ENCODE results near the gene CEP63. TPM values are rescaled to one million over a fixed set of nuclear protein-coding genes. Genes with fewer than 3 reads are reported as not detected.

CEP63 gene
- polyA plus RNA-seq, 1 experiment = 16.3 TPM

DNA sequence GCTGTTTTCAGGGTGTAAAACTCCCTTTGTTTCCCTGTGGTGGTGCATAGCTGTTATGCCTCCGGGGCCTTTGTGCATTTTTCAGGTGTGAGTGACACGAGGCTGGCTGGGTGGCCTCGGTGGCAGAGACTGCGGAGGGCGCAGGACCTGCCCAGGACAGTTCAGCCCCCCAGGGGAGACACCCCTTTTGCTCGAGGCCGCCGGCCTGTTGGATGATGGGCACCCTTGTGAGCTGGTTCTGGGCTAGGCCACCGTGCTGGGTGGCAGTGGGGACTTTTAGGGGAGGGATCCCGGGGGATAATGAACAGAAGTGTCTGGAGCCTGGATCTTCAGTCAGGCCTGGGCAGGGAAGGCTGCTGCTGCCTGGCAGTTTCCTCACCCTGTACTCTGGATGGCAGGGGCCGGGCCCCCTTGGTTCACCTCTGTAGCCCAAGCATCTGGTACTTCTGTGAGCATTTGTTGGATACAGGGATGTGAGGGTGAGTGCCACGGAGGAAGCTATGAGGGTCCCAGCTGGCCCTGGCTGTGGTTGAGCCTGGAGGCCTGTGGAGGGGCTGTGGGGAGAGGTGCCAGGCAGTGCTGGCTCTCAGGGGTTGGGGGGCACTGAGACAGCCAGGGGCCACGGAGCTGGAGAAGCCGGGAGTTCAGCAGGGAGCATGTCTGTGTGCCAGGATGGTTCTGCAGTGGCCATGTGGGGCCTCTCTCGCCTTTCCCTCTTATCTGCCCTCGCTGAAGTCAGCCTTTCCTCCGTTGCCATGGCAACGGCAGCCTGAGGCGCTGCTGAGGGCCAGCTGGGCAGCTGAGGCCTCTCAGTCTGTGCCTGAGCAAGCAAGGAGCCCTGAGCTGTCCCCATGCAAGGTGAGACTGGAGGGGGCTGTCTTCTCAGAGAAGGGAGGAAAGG lies 115.9 kb downstream of the CEP63 start:
- ChIA-PET CTCF (interaction anchor here (0.6 to 7.8 kb wide), 26 partner anchors 10 to 1293 kb away, joined by 3 to 131 read pairs (median 5); partner anchors contain the start of genes EPHB1 and KY), POLR2A (interaction anchor here (0.8 kb wide), 1 partner anchor 14 kb away, joined by 3 read pairs; no protein-coding TSS in a partner anchor)
- TF ChIP-seq, protein P1, sequence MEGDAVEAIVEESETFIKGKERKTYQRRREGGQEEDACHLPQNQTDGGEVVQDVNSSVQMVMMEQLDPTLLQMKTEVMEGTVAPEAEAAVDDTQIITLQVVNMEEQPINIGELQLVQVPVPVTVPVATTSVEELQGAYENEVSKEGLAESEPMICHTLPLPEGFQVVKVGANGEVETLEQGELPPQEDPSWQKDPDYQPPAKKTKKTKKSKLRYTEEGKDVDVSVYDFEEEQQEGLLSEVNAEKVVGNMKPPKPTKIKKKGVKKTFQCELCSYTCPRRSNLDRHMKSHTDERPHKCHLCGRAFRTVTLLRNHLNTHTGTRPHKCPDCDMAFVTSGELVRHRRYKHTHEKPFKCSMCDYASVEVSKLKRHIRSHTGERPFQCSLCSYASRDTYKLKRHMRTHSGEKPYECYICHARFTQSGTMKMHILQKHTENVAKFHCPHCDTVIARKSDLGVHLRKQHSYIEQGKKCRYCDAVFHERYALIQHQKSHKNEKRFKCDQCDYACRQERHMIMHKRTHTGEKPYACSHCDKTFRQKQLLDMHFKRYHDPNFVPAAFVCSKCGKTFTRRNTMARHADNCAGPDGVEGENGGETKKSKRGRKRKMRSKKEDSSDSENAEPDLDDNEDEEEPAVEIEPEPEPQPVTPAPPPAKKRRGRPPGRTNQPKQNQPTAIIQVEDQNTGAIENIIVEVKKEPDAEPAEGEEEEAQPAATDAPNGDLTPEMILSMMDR (IDR thresholded peaks at IDR 0.05; ENCODE audit: low read depth, low read length) = no peak
- Histone ChIP-seq H3K27ac (ENCODE audit: low read depth, low read length) (no peak overlapping the region), H3K27me3 (ENCODE audit: control insufficient read depth, insufficient read depth, low read length) (peaks cover 13% of the 10 kb centered on the region), H3K9me3 (ENCODE audit: control insufficient read depth, insufficient read depth, low read length) (no peaks in the 10 kb centered on the region), H3K4me3 (ENCODE audit: low read depth, low read length) (no peak overlapping the region)
- DNase-seq (ENCODE audit: low read depth, low spot score) = peak; percentile 32

DNA sequence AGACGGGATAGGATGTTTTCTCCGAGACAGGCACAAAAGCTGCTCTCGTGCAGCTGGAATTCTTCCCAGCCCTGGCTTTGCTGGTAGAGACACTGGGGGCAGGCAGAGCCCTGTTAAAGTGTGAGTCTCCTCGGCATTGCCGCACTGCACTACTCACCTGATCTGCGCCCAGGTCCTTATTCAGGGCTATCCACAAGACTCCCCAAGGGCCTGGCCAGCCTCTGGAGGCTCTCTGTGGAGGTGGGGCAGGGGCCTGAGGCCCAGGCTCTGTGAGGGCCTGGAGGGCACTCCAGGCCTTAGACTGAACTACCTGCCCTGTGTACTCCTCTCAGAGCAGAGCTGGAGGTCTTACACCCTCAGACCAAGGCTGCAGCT lies 116.6 kb downstream of the CEP63 start:
- H3K9me3 ChIP-seq (ENCODE audit: control insufficient read depth, insufficient read depth, low read length) = no peaks in the 10 kb centered on the region
- POLR2A ChIA-PET = interaction anchor here (0.8 kb wide), 1 partner anchor 13 kb away, joined by 3 read pairs; no protein-coding TSS in a partner anchor
- no peak overlapping the region for H3K4me3 ChIP-seq (ENCODE audit: low read depth, low read length)
- DNase-seq (ENCODE audit: low read depth, low spot score) = no peak
- no peak overlapping the region for H3K27ac ChIP-seq (ENCODE audit: low read depth, low read length)
- peaks cover 11% of the 10 kb centered on the region for H3K27me3 ChIP-seq (ENCODE audit: control insufficient read depth, insufficient read depth, low read length)
- TF ChIP-seq, protein P1 (IDR thresholded peaks at IDR 0.05; ENCODE audit: low read depth, low read length) = no peak
- CTCF ChIA-PET = interaction anchor here (0.6 to 7.8 kb wide), 10 partner anchors 9 to 845 kb away, joined by 3 to 131 read pairs (median 16); partner anchors contain the start of gene EPHB1

DNA sequence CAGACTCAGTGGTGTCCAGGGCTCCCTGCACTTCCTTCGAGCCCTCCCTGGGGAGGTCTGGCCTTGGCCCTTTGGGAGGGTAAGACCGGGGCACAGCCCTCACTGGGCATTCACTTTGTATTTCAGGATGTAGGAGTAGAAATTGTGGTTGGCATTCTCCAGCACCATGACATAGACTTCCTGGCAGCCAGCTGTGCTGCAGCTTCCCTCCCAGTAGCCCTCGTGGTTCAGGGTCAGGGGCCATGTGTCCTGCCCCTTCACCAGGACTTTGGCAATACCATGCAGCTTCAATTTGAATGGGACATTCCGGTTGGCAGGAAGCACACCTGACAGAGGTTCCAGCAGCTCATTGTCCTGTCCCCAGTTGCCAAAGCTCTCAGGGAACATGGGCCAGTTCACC lies 117.6 kb downstream of the CEP63 start:
- CTCF ChIA-PET = interaction anchor here (0.6 to 7.8 kb wide), 5 partner anchors 12 to 152 kb away, joined by 3 to 131 read pairs (median 38); no protein-coding TSS in a partner anchor
- Histone ChIP-seq H3K27me3 (ENCODE audit: control insufficient read depth, insufficient read depth, low read length) (peaks cover 13% of the 10 kb centered on the region), H3K9me3 (ENCODE audit: control insufficient read depth, insufficient read depth, low read length) (no peaks in the 10 kb centered on the region), H3K4me3 (ENCODE audit: low read depth, low read length) (no peak overlapping the region), H3K27ac (ENCODE audit: low read depth, low read length) (no peak overlapping the region)
- TF ChIP-seq, protein P1 (IDR thresholded peaks at IDR 0.05; ENCODE audit: low read depth, low read length) = no peak
- no peak for DNase-seq (ENCODE audit: low read depth, low spot score)
- POLR2A ChIA-PET = no interaction called here

DNA sequence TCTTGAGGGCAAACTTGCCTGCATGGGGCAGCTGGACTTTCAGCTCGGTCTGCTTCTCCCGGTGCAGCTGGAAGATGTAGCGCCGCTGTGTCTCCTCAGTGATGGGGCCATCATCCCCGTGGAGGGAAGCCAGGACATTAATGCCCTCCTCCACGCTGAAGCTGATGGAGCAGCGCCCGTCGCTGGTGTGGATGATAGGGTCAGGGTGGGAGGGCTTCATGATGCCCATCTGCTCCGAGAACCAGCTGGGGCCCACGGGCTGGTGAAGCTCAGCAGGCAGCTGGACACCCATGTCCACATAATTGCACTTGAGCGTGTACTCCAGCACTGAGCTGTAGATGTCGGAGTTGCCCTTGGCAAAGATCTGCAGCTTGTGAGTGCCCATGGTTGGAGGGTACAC lies 118.1 kb downstream of the CEP63 start:
- POLR2A ChIA-PET = no interaction called here
- Histone ChIP-seq H3K27ac (ENCODE audit: low read depth, low read length) (no peak overlapping the region), H3K9me3 (ENCODE audit: control insufficient read depth, insufficient read depth, low read length) (no peaks in the 10 kb centered on the region), H3K27me3 (ENCODE audit: control insufficient read depth, insufficient read depth, low read length) (peaks cover 13% of the 10 kb centered on the region), H3K4me3 (ENCODE audit: low read depth, low read length) (no peak overlapping the region)
- CTCF ChIA-PET = interaction anchor here (1.0 to 7.8 kb wide), 4 partner anchors 18 to 191 kb away, joined by 3 to 131 read pairs (median 81); partner anchors contain the start of gene EPHB1
- TF ChIP-seq, protein P1 (IDR thresholded peaks at IDR 0.05; ENCODE audit: low read depth, low read length) = no peak
- DNase-seq (ENCODE audit: low read depth, low spot score) = no peak

DNA sequence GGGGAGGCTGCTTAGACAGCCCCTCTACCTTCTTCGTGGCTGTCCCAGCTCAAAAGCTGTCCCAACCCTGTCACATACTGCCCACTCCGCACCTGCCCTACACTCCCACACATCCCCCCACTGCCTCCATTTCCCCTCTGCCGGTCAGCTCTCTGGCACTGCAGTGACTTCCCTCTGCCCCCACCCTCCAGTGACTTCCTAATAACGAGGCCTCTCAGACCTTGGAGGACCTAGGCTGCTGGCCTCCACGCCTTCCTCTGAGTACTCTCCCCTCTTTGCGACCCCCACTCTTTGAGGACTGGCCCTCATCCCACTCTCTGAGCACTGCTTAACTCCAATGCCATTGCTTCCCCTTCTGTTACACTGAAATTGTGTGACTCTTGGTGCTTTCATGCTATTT lies 119.7 kb downstream of the CEP63 start:
- DNase-seq (ENCODE audit: low read depth, low spot score) = no peak
- Histone ChIP-seq H3K9me3 (ENCODE audit: control insufficient read depth, insufficient read depth, low read length) (no peaks in the 10 kb centered on the region), H3K27me3 (ENCODE audit: control insufficient read depth, insufficient read depth, low read length) (peaks cover 16% of the 10 kb centered on the region), H3K27ac (ENCODE audit: low read depth, low read length) (no peak overlapping the region), H3K4me3 (ENCODE audit: low read depth, low read length) (no peak overlapping the region)
- POLR2A ChIA-PET = no interaction called here
- TF ChIP-seq, protein P1 (IDR thresholded peaks at IDR 0.05; ENCODE audit: low read depth, low read length) = no peak
- CTCF ChIA-PET = interaction anchor here (0.5 kb wide), 1 partner anchor 114 kb away, joined by 4 read pairs; no protein-coding TSS in a partner anchor
